Smooth muscle cell (in vitro differentiated cells): ENCODE measurements around the gene NPTXR. TPM values are rescaled to one million over a fixed set of nuclear protein-coding genes. Genes with fewer than 3 reads are reported as not detected.

Experiments
- DNase-seq: peaks from one replicate; lab custom pipeline; 2025; ENCODE audit not compliant: unreplicated experiment; lab: John Stamatoyannopoulos, UW
- H2AFZ ChIP-seq: fragments of 200-600 bp; sonication (generic); 2 replicates; pipeline ENCODE4 v1.6.0; 2016; ENCODE audit warnings: antibody characterized with exemption, low read depth, mild to moderate bottlenecking
- H3F3A ChIP-seq: fragments of 200-600 bp; sonication (generic); 2 replicates; pipeline ENCODE4 v1.6.0; 2017; ENCODE audit warnings: antibody characterized with exemption, low read depth
- H3K27ac ChIP-seq: fragments of 200-600 bp; sonication (generic); 2 replicates; pipeline ENCODE4 v1.5.1; 2016; ENCODE audit warnings: low read depth, mild to moderate bottlenecking
- H3K27me3 ChIP-seq: fragments of 200-600 bp; sonication (generic); 2 replicates; pipeline ENCODE4 v1.6.1; 2016; ENCODE audit warnings: low read depth, mild to moderate bottlenecking
- H3K36me3 ChIP-seq: fragments of 200-600 bp; sonication (generic); 2 replicates; pipeline ENCODE4 v1.5.1; 2016; ENCODE audit warnings: low read depth
- H3K4me1 ChIP-seq: fragments of 200-600 bp; sonication (generic); 2 replicates; pipeline ENCODE4 v1.5.1; 2016; ENCODE audit warnings: low read depth
- H3K4me2 ChIP-seq: fragments of 200-600 bp; sonication (generic); 2 replicates; pipeline ENCODE4 v1.6.0; 2016; ENCODE audit warnings: mild to moderate bottlenecking
- H3K4me3 ChIP-seq: fragments of 200-600 bp; sonication (generic); 2 replicates; pipeline ENCODE4 v1.5.1; 2016; ENCODE audit warnings: mild to moderate bottlenecking
- H3K79me2 ChIP-seq: fragments of 200-600 bp; sonication (generic); 2 replicates; pipeline ENCODE4 v1.6.0; 2016; ENCODE audit warnings: low read depth, mild to moderate bottlenecking
- H3K9ac ChIP-seq: fragments of 200-600 bp; sonication (generic); 2 replicates; pipeline ENCODE4 v1.6.0; 2016; ENCODE audit warnings: low read depth
- H3K9me3 ChIP-seq: fragments of 200-600 bp; sonication (generic); replicated peaks from 2 replicates; pipeline ENCODE4 v1.5.1; 2016; ENCODE audit warnings: low read depth
- H4K20me1 ChIP-seq: fragments of 200-600 bp; sonication (generic); 2 replicates; pipeline ENCODE4 v1.6.0; 2016; ENCODE audit warnings: low read depth
- CTCF ChIP-seq: fragments of 200-600 bp; sonication (generic); IDR thresholded peaks from 2 replicates; pipeline ENCODE4 v1.5.1; 2017; ENCODE audit warnings: borderline replicate concordance, mild to moderate bottlenecking, antibody characterized with exemption; ENCODE audit not compliant: insufficient read depth, poor library complexity, severe bottlenecking
- WGBS: methylation state at CpG from one replicate; pipeline ENCODE4 v1.1.7; 2016; ENCODE audit warnings: low lambda C conversion rate; 5-methylcytosine and 5-hydroxymethylcytosine counted together
- polyA plus RNA-seq: library from polyadenylated mRNA; unstranded; fragments of >200 nt; fragmentation: Nextera tagmentation; extraction: Ambion mirVana; gene quantifications from 2 replicates; pipeline ENCODE4 v1.2.1, GENCODE V29; 2016
- total RNA-seq: library from RNA; depleted of rRNA; stranded (reverse); fragments of >200 nt; gene quantifications from 2 replicates; pipeline ENCODE4 v1.2.3, GENCODE V29; 2014

NPTXR gene
- total and polyA plus RNA-seq, 2 experiments from 2014 or later, result 2.0 to 3.9 TPM

DNA sequence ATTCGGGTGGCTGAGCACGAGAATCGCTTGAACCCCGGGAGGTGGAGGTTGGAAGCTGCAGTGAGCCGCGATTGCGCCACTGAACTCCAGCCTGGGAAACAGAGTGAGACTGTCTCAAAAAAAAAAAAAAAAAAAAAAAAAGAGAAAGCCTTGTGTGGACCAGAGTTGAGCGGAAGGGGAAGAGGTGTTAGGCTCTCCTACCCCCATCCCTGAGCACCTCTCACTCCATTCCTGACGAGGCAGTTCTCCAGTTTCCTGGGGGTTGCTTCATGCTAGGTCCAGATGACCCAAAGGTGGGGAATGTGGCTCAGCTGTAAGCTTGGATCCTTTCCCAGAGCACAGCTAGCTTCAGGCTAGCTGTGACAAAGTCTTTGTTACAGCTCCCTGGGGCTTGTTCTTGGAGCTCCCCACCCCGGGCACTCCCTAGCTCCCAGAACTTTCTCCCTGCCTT lies 41.1 kb downstream of the NPTXR start:
- 18% methylated on average over 10 of the region's 10 CpGs for WGBS
- H3F3A ChIP-seq, result no peaks in the 10 kb centered on the region
- no peaks in the 10 kb centered on the region for H3K79me2 ChIP-seq
- no peak overlapping the region for H2AFZ ChIP-seq
- H3K36me3 ChIP-seq, result no peaks in the 10 kb centered on the region
- DNase-seq, result no peak
- H3K9ac ChIP-seq, result no peak overlapping the region
- H3K27me3 ChIP-seq, result no peaks in the 10 kb centered on the region
- H4K20me1 ChIP-seq, result no peaks in the 10 kb centered on the region
- TF ChIP-seq CTCF, result no peak
- H3K4me2 ChIP-seq, result no peak overlapping the region
- no peaks in the 10 kb centered on the region for H3K4me1 ChIP-seq
- no peaks in the 10 kb centered on the region for H3K9me3 ChIP-seq
- no peak overlapping the region for H3K4me3 ChIP-seq
- H3K27ac ChIP-seq, result no peak overlapping the region

DNA sequence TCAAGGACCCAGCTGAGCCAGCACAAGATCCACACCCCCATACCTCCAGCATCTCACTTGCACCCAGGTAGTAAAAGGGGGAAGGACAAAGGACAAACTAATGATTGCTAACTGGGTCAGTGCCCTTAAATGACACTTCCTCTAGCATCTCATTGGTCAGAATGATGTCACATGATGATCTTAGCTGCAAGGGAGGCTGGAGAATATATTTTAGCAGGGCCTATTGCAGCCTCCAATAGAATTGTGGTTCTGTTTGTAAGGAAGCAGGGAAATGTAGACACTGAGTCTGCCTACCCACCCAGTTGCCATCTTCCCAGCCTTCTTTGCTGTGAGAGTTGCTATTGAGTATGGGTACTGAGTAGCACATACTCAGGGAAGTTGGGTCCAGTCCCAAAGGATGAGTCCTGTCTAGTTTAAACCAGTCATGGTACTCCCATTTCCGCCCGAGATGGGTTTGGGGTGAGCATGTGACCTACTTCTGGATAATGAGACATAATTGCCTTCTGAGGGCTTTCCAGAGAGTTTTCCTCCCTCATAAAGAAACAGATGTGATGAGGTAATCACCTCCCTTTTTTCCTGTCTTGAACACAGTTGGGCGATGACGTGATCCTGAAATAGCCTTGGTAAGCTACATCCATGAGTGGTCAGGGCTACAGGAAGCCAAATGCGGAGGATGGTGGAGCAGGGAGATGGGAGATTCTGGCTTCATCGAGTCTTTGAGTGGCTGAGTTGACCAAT lies 44.4 kb downstream of the NPTXR start:
- H3K27ac ChIP-seq, result no peak overlapping the region
- no peak overlapping the region for H3K4me3 ChIP-seq
- no peaks in the 10 kb centered on the region for H4K20me1 ChIP-seq
- WGBS, result 81% methylated on average over 6 of the region's 6 CpGs
- no peaks in the 10 kb centered on the region for H3K4me1 ChIP-seq
- no peaks in the 10 kb centered on the region for H3K79me2 ChIP-seq
- no peak overlapping the region for H3K9ac ChIP-seq
- no peak for TF ChIP-seq CTCF
- no peaks in the 10 kb centered on the region for H3K36me3 ChIP-seq
- H3K9me3 ChIP-seq, result no peaks in the 10 kb centered on the region
- no peaks in the 10 kb centered on the region for H3F3A ChIP-seq
- peaks cover 11% of the 10 kb centered on the region for H3K27me3 ChIP-seq
- DNase-seq, result no peak
- no peak overlapping the region for H2AFZ ChIP-seq
- no peak overlapping the region for H3K4me2 ChIP-seq

- H3K4me2 ChIP-seq, result no peak overlapping the region
- no peak for DNase-seq
- no peak overlapping the region for H3K4me3 ChIP-seq
- H3K27ac ChIP-seq, result no peak overlapping the region
- peaks cover 2% of the 10 kb centered on the region for H3K79me2 ChIP-seq
- no peaks in the 10 kb centered on the region for H3K4me1 ChIP-seq
- TF ChIP-seq CTCF, result no peak
- H4K20me1 ChIP-seq, result no peaks in the 10 kb centered on the region
- no peaks in the 10 kb centered on the region for H3K9me3 ChIP-seq
- H3K27me3 ChIP-seq, result peaks cover 11% of the 10 kb centered on the region
- H2AFZ ChIP-seq, result no peak overlapping the region
- no peaks in the 10 kb centered on the region for H3F3A ChIP-seq
- 93% methylated on average over 5 of the region's 5 CpGs for WGBS
- no peaks in the 10 kb centered on the region for H3K36me3 ChIP-seq
- no peak overlapping the region for H3K9ac ChIP-seq
Measured at GRCh38 chr22:38798496-38798895, 45.3 kb downstream of the NPTXR start.

DNA sequence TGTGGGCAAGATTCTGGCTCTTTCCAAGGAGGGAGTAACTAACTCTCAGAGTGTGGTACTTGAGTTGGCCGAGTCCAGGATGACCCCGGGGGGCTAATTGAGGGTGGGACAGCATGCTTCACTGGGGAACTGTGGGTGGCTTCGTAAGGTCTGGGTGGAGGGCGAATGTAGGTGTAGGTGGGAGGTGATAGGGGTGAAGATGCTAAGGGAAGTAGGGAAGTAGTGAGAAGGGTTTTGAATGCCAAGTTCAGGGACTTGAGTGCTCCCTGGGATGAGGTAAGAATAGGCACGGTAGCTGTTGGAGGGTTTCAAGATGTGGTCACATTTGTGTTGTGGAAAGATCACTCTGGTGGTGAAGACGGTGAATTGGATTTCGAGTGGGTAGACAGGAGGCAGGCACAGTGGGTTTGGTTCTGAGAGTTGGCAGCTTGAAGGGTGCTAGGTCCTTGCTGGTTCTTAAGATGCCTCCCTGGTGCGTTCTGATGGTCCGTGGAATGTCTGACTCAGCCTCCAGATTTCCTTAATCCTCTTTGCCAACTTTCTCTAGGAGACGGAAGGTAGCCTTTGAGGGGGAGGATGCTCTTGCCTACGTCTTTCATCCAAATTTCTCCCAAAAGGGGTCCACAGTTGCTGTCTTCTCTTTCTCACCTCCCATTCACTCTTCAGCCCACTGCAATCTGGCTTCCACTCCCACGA lies 47.4 kb downstream of the NPTXR start:
- no peak for DNase-seq
- Histone ChIP-seq H3K27me3 (peaks cover 11% of the 10 kb centered on the region), H3K4me2 (no peak overlapping the region), H3K9ac (no peak overlapping the region), H3K9me3 (no peaks in the 10 kb centered on the region), H3K36me3 (no peaks in the 10 kb centered on the region), H3K4me3 (no peak overlapping the region), H3K79me2 (peaks cover 13% of the 10 kb centered on the region), H3K27ac (no peak overlapping the region), H3K4me1 (peaks cover 5% of the 10 kb centered on the region), H4K20me1 (no peaks in the 10 kb centered on the region), H2AFZ (no peak overlapping the region), H3F3A (no peaks in the 10 kb centered on the region)
- WGBS, result 85% methylated on average over 12 of the region's 12 CpGs
- TF ChIP-seq CTCF, result no peak
